Activated B cell treated with CpG ODN at 0.5 μM for 24 hours (primary cell): ENCODE measurements around the gene POLN. TPM values are rescaled to one million over a fixed set of nuclear protein-coding genes. Genes with fewer than 3 reads are reported as not detected.
A peak's percentile ranks its signal among the peaks of the same experiment; 100 is the strongest.

ENCODE experiments used
- ATAC-seq: fragments of 200-7000 bp; cut with Tn5 transposase; one replicate; pipeline ENCODE4 v1.10.0; 2021; ENCODE audit warnings: low read depth, mild to moderate bottlenecking, moderate library complexity
- CTCF ChIA-PET: fragments of 350-600 bp; sonication (Branson Sonifier 250); formaldehyde crosslinking; loops from one replicate; lab custom pipeline; 2021; ENCODE audit warnings: antibody characterized with exemption; lab: Charles Lee
- POLR2A ChIA-PET: fragments of 350-600 bp; sonication (Branson Sonifier 250); formaldehyde crosslinking; loops from one replicate; lab custom pipeline; 2021; ENCODE audit warnings: antibody characterized with exemption; lab: Charles Lee
- DNase-seq: peaks from one replicate; pipeline ENCODE4 v3.0.0; 2022
- H3K27ac Mint-ChIP-seq: one replicate; pipeline ENCODE4 v1.8.0; 2020; ENCODE audit warnings: mixed read lengths
- H3K27me3 Mint-ChIP-seq: one replicate; pipeline ENCODE4 v1.8.0; 2021; ENCODE audit warnings: mixed read lengths
- H3K36me3 Mint-ChIP-seq: one replicate; pipeline ENCODE4 v1.8.0; 2021; ENCODE audit warnings: low read depth, mixed read lengths
- H3K4me1 Mint-ChIP-seq: one replicate; pipeline ENCODE4 v1.8.0; 2021; ENCODE audit warnings: mixed read lengths
- H3K4me3 Mint-ChIP-seq: one replicate; pipeline ENCODE4 v1.8.0; 2020; ENCODE audit warnings: mild to moderate bottlenecking, mixed read lengths
- H3K9me3 Mint-ChIP-seq: one replicate; pipeline ENCODE4 v1.8.0; 2020; ENCODE audit warnings: mixed read lengths
- CTCF ChIP-seq: fragments of 200-600 bp; IDR thresholded peaks from one replicate; pipeline ENCODE4 v1.8.0; 2022; ENCODE audit warnings: antibody characterized with exemption, mild to moderate bottlenecking
- intact Hi-C: fragments of 100-400 bp; cut with micrococcal nuclease; formaldehyde crosslinking; loops from one replicate; pipeline ENCODE4 v1.15.1; 2024
- total RNA-seq: library from RNA; stranded (reverse); gene quantifications from 2 replicates; pipeline ENCODE4 v1.2.3, GENCODE V29; 2022

POLN gene
- total RNA-seq, 1 donor from 2014 or later, result 1.4 TPM

GRCh38 chr4:2260344-2261109 lies 18.6 kb upstream of the POLN start:
- DNase-seq, result peak; percentile 12
- no peak overlapping the region for H3K27ac Mint-ChIP-seq
- TF ChIP-seq CTCF, result no peak
- intact Hi-C loops, result loop anchor here (5.0 kb wide), 3 partner anchors 37 to 253 kb away; partner anchors contain the start of gene NELFA
- CTCF ChIA-PET, result no interaction called here
- POLR2A ChIA-PET, result interaction anchor here (0.6 to 1.6 kb wide), 5 partner anchors 17 to 338 kb away, joined by 3 to 5 read pairs (median 4); partner anchors contain the start of genes HAUS3 and POLN
- H3K27me3 Mint-ChIP-seq, result no peaks in the 10 kb centered on the region
- peak overlapping the region; percentile 75 for H3K4me3 Mint-ChIP-seq
- peaks cover 25% of the 10 kb centered on the region for H3K4me1 Mint-ChIP-seq
- H3K36me3 Mint-ChIP-seq, result peaks cover 10% of the 10 kb centered on the region
- ATAC-seq, result no peak
- H3K9me3 Mint-ChIP-seq, result no peaks in the 10 kb centered on the region

GRCh38 chr4:2259541-2260343 lies 17.8 kb upstream of the POLN start:
- H3K4me1 Mint-ChIP-seq, result peaks cover 25% of the 10 kb centered on the region
- ATAC-seq (no peak), DNase-seq (peak; percentile 13)
- intact Hi-C loops, result loop anchor here (5.0 kb wide), 3 partner anchors 38 to 252 kb away; partner anchors contain the start of gene NELFA
- peak overlapping the region; percentile 75 for H3K4me3 Mint-ChIP-seq
- ChIA-PET POLR2A (interaction anchor here (0.5 to 1.6 kb wide), 5 partner anchors 16 to 339 kb away, joined by 3 to 5 read pairs (median 4); partner anchors contain the start of genes HAUS3 and POLN), CTCF (no interaction called here)
- H3K9me3 Mint-ChIP-seq, result no peaks in the 10 kb centered on the region
- peaks cover 16% of the 10 kb centered on the region for H3K36me3 Mint-ChIP-seq
- no peak for TF ChIP-seq CTCF
- no peak overlapping the region for H3K27ac Mint-ChIP-seq
- no peaks in the 10 kb centered on the region for H3K27me3 Mint-ChIP-seq

- no peak for TF ChIP-seq CTCF
- Mint-ChIP-seq H3K4me1 (peaks cover 25% of the 10 kb centered on the region), H3K27ac (no peak overlapping the region), H3K27me3 (no peaks in the 10 kb centered on the region), H3K36me3 (peaks cover 22% of the 10 kb centered on the region), H3K9me3 (no peaks in the 10 kb centered on the region), H3K4me3 (no peak overlapping the region)
- POLR2A ChIA-PET, result no interaction called here
- CTCF ChIA-PET, result no interaction called here
- peak; percentile 13 for DNase-seq
- ATAC-seq, result no peak
- intact Hi-C loops, result no loop called here
These were observed 17.2 kb upstream of the POLN start for GRCh38 chr4:2259036-2259540.

GRCh38 chr4:2258091-2259035 lies 16.4 kb upstream of the POLN start:
- POLR2A ChIA-PET, result interaction anchor here (1.3 kb wide), 1 partner anchor 16 kb away, joined by 3 read pairs; the partner anchor contains the start of genes HAUS3 and POLN
- Mint-ChIP-seq H3K4me1 (peaks cover 21% of the 10 kb centered on the region), H3K27me3 (no peaks in the 10 kb centered on the region), H3K27ac (no peak overlapping the region), H3K36me3 (peaks cover 26% of the 10 kb centered on the region), H3K4me3 (no peak overlapping the region), H3K9me3 (no peaks in the 10 kb centered on the region)
- CTCF ChIA-PET, result no interaction called here
- ATAC-seq (no peak), DNase-seq (peak; percentile 14)
- intact Hi-C loops, result no loop called here
- no peak for TF ChIP-seq CTCF
